SW 1271 (cell line): Measurements from ENCODE around the gene KIF7.
A peak's percentile ranks its signal among the peaks of the same experiment; 100 is the strongest.
"Not testable (repeated sequence)": the region's sequence is repeated elsewhere in the genome, so short reads cannot be mapped to it uniquely, and the experiment has no call there.

Experiments
- DNase-seq, 2 experiments: peaks; one replicate each; lab custom pipeline; 2025; lab: John Stamatoyannopoulos, UW

KIF7 gene

GRCh38 chr15:89623165-89623564, 32.1 kb downstream of the KIF7 start:
- no peak for DNase-seq

GRCh38 chr15:89621547-89621946, 33.7 kb downstream of the KIF7 start:
- no peak for DNase-seq

GRCh38 chr15:89616228-89616627, 39.0 kb downstream of the KIF7 start:
- DNase-seq: no peak

- no peak for DNase-seq
Observed at GRCh38 chr15:89615135-89615534, 40.1 kb downstream of the KIF7 start.

- no peak for DNase-seq
Observed at GRCh38 chr15:89614164-89614563, 41.1 kb downstream of the KIF7 start.

- DNase-seq: no peak
Observed at GRCh38 chr15:89613031-89613430, 42.2 kb downstream of the KIF7 start.

GRCh38 chr15:89611317-89611716, 44.0 kb downstream of the KIF7 start:
- DNase-seq: no peak

GRCh38 chr15:89599021-89599420, 56.2 kb downstream of the KIF7 start:
- no peak for DNase-seq

- DNase-seq: no peak
Observed at GRCh38 chr15:89593018-89593417, 62.2 kb downstream of the KIF7 start.

GRCh38 chr15:89591834-89592233, 63.4 kb downstream of the KIF7 start:
- DNase-seq: no peak

GRCh38 chr15:89587955-89588354, 67.3 kb downstream of the KIF7 start:
- DNase-seq: peak; percentile 58 to 59

- DNase-seq: no peak
Observed at GRCh38 chr15:89586651-89587050, 68.6 kb downstream of the KIF7 start.

GRCh38 chr15:89580747-89581146, 74.5 kb downstream of the KIF7 start:
- not testable (repeated sequence) for DNase-seq

GRCh38 chr15:89578146-89578545, 77.1 kb downstream of the KIF7 start:
- DNase-seq: no peak
